A673 (cell line): ENCODE data around the gene PDGFRB.

Experiments
- EZH2 ChIP-seq: fragments of 200-600 bp; sonication (generic); IDR thresholded peaks from 2 replicates; pipeline ENCODE4 v1.6.1; 2017; ENCODE audit warnings: borderline replicate concordance, low read depth, mild to moderate bottlenecking, mixed read lengths, antibody characterized with exemption, low read length; ENCODE audit not compliant: poor library complexity, severe bottlenecking
- TF ChIP-seq, protein P1 (sequence below): fragments of 300-800, 200-600 bp; sonication (generic); conservative IDR thresholded peaks from 2 replicates; pipeline ENCODE4 v1.5.1; 2017; ENCODE audit warnings: low read depth, mild to moderate bottlenecking, antibody characterized with exemption, low read length, moderate library complexity, mixed read lengths

GRCh38 chr5:150131978-150132694 is 23.5 kb downstream of the PDGFRB start:
- TF ChIP-seq, protein P1, sequence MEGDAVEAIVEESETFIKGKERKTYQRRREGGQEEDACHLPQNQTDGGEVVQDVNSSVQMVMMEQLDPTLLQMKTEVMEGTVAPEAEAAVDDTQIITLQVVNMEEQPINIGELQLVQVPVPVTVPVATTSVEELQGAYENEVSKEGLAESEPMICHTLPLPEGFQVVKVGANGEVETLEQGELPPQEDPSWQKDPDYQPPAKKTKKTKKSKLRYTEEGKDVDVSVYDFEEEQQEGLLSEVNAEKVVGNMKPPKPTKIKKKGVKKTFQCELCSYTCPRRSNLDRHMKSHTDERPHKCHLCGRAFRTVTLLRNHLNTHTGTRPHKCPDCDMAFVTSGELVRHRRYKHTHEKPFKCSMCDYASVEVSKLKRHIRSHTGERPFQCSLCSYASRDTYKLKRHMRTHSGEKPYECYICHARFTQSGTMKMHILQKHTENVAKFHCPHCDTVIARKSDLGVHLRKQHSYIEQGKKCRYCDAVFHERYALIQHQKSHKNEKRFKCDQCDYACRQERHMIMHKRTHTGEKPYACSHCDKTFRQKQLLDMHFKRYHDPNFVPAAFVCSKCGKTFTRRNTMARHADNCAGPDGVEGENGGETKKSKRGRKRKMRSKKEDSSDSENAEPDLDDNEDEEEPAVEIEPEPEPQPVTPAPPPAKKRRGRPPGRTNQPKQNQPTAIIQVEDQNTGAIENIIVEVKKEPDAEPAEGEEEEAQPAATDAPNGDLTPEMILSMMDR: no peak
- TF ChIP-seq EZH2: no peak
